MCF 10A (cell line): ENCODE measurements around the gene PALD1. TPM values are rescaled to one million over a fixed set of nuclear protein-coding genes. Genes with fewer than 3 reads are reported as not detected.

Experiments
- BruUV-seq: library from RNA; stranded (reverse); fragments of 400-500 nt; replicated peaks from 2 replicates; lab custom pipeline; 2021; lab: Mats Ljungman, UMichigan
- CTCF ChIA-PET: fragments of 300-600 bp; sonication (Branson Sonifier 250); formaldehyde crosslinking; extraction: SDS; loops from one replicate; lab custom pipeline; 2021; ENCODE audit warnings: antibody characterized with exemption, inconsistent platforms; lab: Yijun Ruan, JAX
- POLR2A ChIA-PET: fragments of 300-600, 350-650 bp; sonication (Branson Sonifier 250); formaldehyde crosslinking; extraction: SDS; loops from one replicate; lab custom pipeline; 2020; ENCODE audit warnings: antibody characterized with exemption, inconsistent platforms; lab: Yijun Ruan, JAX
- DNase-seq: peaks from one replicate; pipeline ENCODE4 v3.0.0-alpha.2; 2018; ENCODE audit not compliant: unreplicated experiment
- H3K27ac Mint-ChIP-seq: one replicate; pipeline ENCODE4 v1.8.0; 2022; ENCODE audit warnings: mild to moderate bottlenecking, low read depth, mixed read lengths; ENCODE audit not compliant: unreplicated experiment
- H3K27me3 Mint-ChIP-seq: one replicate; pipeline ENCODE4 v1.8.0; 2022; ENCODE audit warnings: mixed read lengths; ENCODE audit not compliant: insufficient read depth, unreplicated experiment
- H3K36me3 Mint-ChIP-seq: one replicate; pipeline ENCODE4 v1.8.0; 2022; ENCODE audit warnings: mild to moderate bottlenecking, moderate library complexity, mixed read lengths; ENCODE audit not compliant: insufficient read depth, unreplicated experiment
- H3K4me1 Mint-ChIP-seq: one replicate; pipeline ENCODE4 v1.8.0; 2022; ENCODE audit warnings: mixed read lengths; ENCODE audit not compliant: insufficient read depth, unreplicated experiment
- H3K4me3 Mint-ChIP-seq: one replicate; pipeline ENCODE4 v1.8.0; 2022; ENCODE audit warnings: mild to moderate bottlenecking, moderate library complexity, mixed read lengths; ENCODE audit not compliant: unreplicated experiment
- H3K9me3 Mint-ChIP-seq: one replicate; pipeline ENCODE4 v1.8.0; 2022; ENCODE audit warnings: mixed read lengths; ENCODE audit not compliant: unreplicated experiment
- CTCF ChIP-seq: fragments of 200-600 bp; IDR thresholded peaks from one replicate; pipeline ENCODE4 v1.8.0; 2022; ENCODE audit warnings: antibody characterized with exemption, mild to moderate bottlenecking; ENCODE audit not compliant: unreplicated experiment
- intact Hi-C: fragments of 100-400 bp; cut with micrococcal nuclease; formaldehyde crosslinking; loops from 2 replicates; pipeline ENCODE4 v1.14.1; 2022
- total RNA-seq: library from RNA; stranded (reverse); gene quantifications from 2 replicates; pipeline ENCODE4 v1.2.3, GENCODE V29; 2022

Gene PALD1
- total RNA-seq, 1 experiment from 2014 or later: 0.12 TPM

GRCh38 chr10:70500368-70500767 lies 21.8 kb downstream of the PALD1 start:
- no peak for DNase-seq
- TF ChIP-seq CTCF: no peak
- ChIA-PET CTCF (interaction anchor here (0.6 kb wide), 1 partner anchor 542 kb away, joined by 4 read pairs; no protein-coding TSS in a partner anchor), POLR2A (interaction anchor here (0.7 kb wide), 1 partner anchor 324 kb away, joined by 3 read pairs; no protein-coding TSS in a partner anchor)
- no TSS peak for BruUV-seq
- Mint-ChIP-seq H3K9me3 (no peaks in the 10 kb centered on the region), H3K27me3 (peaks cover 5% of the 10 kb centered on the region), H3K36me3 (peaks cover 7% of the 10 kb centered on the region), H3K4me3 (no peak overlapping the region), H3K27ac (no peak overlapping the region), H3K4me1 (no peaks in the 10 kb centered on the region)
- intact Hi-C loops: no loop called here

- intact Hi-C loops: no loop called here
- no peaks in the 10 kb centered on the region for H3K4me1 Mint-ChIP-seq
- H3K4me3 Mint-ChIP-seq: no peak overlapping the region
- no peaks in the 10 kb centered on the region for H3K27me3 Mint-ChIP-seq
- peaks cover 7% of the 10 kb centered on the region for H3K36me3 Mint-ChIP-seq
- POLR2A ChIA-PET: interaction anchor here (0.7 kb wide), 1 partner anchor 325 kb away, joined by 3 read pairs; no protein-coding TSS in a partner anchor
- no peak overlapping the region for H3K27ac Mint-ChIP-seq
- no peak for DNase-seq
- no peak for TF ChIP-seq CTCF
- BruUV-seq: no TSS peak
- CTCF ChIA-PET: no interaction called here
- no peaks in the 10 kb centered on the region for H3K9me3 Mint-ChIP-seq
Measured at GRCh38 chr10:70500812-70501301, 22.3 kb downstream of the PALD1 start.

GRCh38 chr10:70502406-70502805 lies 23.8 kb downstream of the PALD1 start:
- Mint-ChIP-seq H3K9me3 (no peaks in the 10 kb centered on the region), H3K4me3 (no peak overlapping the region), H3K36me3 (peaks cover 7% of the 10 kb centered on the region), H3K27ac (no peak overlapping the region), H3K4me1 (no peaks in the 10 kb centered on the region), H3K27me3 (no peaks in the 10 kb centered on the region)
- BruUV-seq: no TSS peak
- ChIA-PET CTCF (no interaction called here), POLR2A (no interaction called here)
- no peak for DNase-seq
- TF ChIP-seq CTCF: no peak
- intact Hi-C loops: no loop called here

GRCh38 chr10:70503776-70504175 lies 25.2 kb downstream of the PALD1 start:
- Mint-ChIP-seq H3K9me3 (no peaks in the 10 kb centered on the region), H3K4me1 (no peaks in the 10 kb centered on the region), H3K36me3 (peaks cover 7% of the 10 kb centered on the region), H3K27ac (no peak overlapping the region), H3K4me3 (no peak overlapping the region), H3K27me3 (no peaks in the 10 kb centered on the region)
- intact Hi-C loops: no loop called here
- no peak for DNase-seq
- ChIA-PET POLR2A (no interaction called here), CTCF (interaction anchor here (0.5 kb wide), 1 partner anchor 256 kb away, joined by 3 read pairs; no protein-coding TSS in a partner anchor)
- TF ChIP-seq CTCF: no peak
- no TSS peak for BruUV-seq
